ENCODE data around the gene HDGFL3.
"Not testable (repeated sequence)": the region's sequence is repeated elsewhere in the genome, so short reads cannot be mapped to it uniquely, and the experiment has no call there.

Gene HDGFL3

GRCh38 chr15:83104141-83104540 lies 103.5 kb downstream of the HDGFL3 start:
- in situ Hi-C loops (cut with MboI; ENCODE audit: low sequenced_read_pairs) = no loop called here

- in situ Hi-C loops (cut with MboI; ENCODE audit: low sequenced_read_pairs) = no loop called here
Measured at GRCh38 chr15:83102346-83102745, 105.3 kb downstream of the HDGFL3 start.

GRCh38 chr15:83100097-83100646 lies 107.5 kb downstream of the HDGFL3 start:
- in situ Hi-C loops (cut with MboI; ENCODE audit: low sequenced_read_pairs) = no loop called here

- in situ Hi-C loops (cut with MboI; ENCODE audit: low sequenced_read_pairs) = no loop called here
Measured at GRCh38 chr15:83099290-83099689, 108.3 kb downstream of the HDGFL3 start.

- in situ Hi-C loops (cut with MboI; ENCODE audit: low sequenced_read_pairs) = no loop called here
Measured at GRCh38 chr15:83098079-83098478, 109.5 kb downstream of the HDGFL3 start.

GRCh38 chr15:83094583-83094982 lies 113.0 kb downstream of the HDGFL3 start:
- in situ Hi-C loops (cut with MboI; ENCODE audit: low sequenced_read_pairs) = no loop called here

- in situ Hi-C loops (cut with MboI; ENCODE audit: low sequenced_read_pairs) = no loop called here
Measured at GRCh38 chr15:83092309-83092976, 115.2 kb downstream of the HDGFL3 start.

GRCh38 chr15:83091965-83092308 lies 115.7 kb downstream of the HDGFL3 start:
- in situ Hi-C loops (cut with MboI; ENCODE audit: low sequenced_read_pairs) = not testable (repeated sequence)

GRCh38 chr15:83090465-83090864 lies 117.2 kb downstream of the HDGFL3 start:
- in situ Hi-C loops (cut with MboI; ENCODE audit: low sequenced_read_pairs) = no loop called here

- in situ Hi-C loops (cut with MboI; ENCODE audit: low sequenced_read_pairs) = no loop called here
Measured at GRCh38 chr15:83088876-83089275, 118.7 kb downstream of the HDGFL3 start.

- in situ Hi-C loops (cut with MboI; ENCODE audit: low sequenced_read_pairs) = no loop called here
Measured at GRCh38 chr15:83087576-83087975, 120.0 kb downstream of the HDGFL3 start.

GRCh38 chr15:83085864-83086552 lies 121.6 kb downstream of the HDGFL3 start:
- in situ Hi-C loops (cut with MboI; ENCODE audit: low sequenced_read_pairs) = not testable (repeated sequence)

GRCh38 chr15:83085461-83085860 lies 122.2 kb downstream of the HDGFL3 start:
- in situ Hi-C loops (cut with MboI; ENCODE audit: low sequenced_read_pairs) = not testable (repeated sequence)

GRCh38 chr15:83082730-83083386 lies 124.8 kb downstream of the HDGFL3 start:
- in situ Hi-C loops (cut with MboI; ENCODE audit: low sequenced_read_pairs) = no loop called here

GRCh38 chr15:83081256-83082014 lies 126.2 kb downstream of the HDGFL3 start:
- in situ Hi-C loops (cut with MboI; ENCODE audit: low sequenced_read_pairs) = no loop called here

GRCh38 chr15:83078712-83079111 lies 128.9 kb downstream of the HDGFL3 start:
- in situ Hi-C loops (cut with MboI; ENCODE audit: low sequenced_read_pairs) = no loop called here
